ENCODE measurements around the gene SPCS2.
"Not testable (repeated sequence)": the region's sequence is repeated elsewhere in the genome, so short reads cannot be mapped to it uniquely, and the experiment has no call there.

SPCS2 gene

GRCh38 chr11:75002516-75002915, 53.5 kb downstream of the SPCS2 start:
- DNase-seq (ENCODE audit: low spot score) = no peak

DNA sequence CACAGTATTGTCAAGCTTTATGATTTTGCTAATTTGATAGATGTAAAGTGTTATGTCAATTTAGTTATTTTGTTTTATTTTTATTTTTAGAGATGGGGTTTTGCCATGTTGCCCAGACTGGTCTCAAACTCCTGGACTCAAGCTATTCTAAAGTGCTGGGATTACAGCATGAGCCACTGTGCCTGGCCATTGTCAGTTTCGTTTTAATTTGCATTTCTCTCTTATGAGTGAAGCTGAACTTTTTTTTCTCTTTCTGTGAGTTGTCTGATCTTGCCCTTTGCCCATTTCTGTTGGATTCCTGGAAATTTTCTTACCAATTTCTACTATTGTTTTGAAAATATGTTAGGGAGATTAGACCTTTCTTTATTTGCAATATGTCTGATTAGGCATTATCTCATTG, 55.1 kb downstream of the SPCS2 start:
- DNase-seq (ENCODE audit: low spot score) = no peak

- no peak for DNase-seq (ENCODE audit: low spot score)
Observed at GRCh38 chr11:75011357-75011756, 62.3 kb downstream of the SPCS2 start.

GRCh38 chr11:75011872-75012271, 62.8 kb downstream of the SPCS2 start:
- DNase-seq (ENCODE audit: low spot score) = no peak

GRCh38 chr11:75013051-75013450, 64.0 kb downstream of the SPCS2 start:
- no peak for DNase-seq (ENCODE audit: low spot score)

GRCh38 chr11:75014129-75014528, 65.1 kb downstream of the SPCS2 start:
- no peak for DNase-seq (ENCODE audit: low spot score)

DNA sequence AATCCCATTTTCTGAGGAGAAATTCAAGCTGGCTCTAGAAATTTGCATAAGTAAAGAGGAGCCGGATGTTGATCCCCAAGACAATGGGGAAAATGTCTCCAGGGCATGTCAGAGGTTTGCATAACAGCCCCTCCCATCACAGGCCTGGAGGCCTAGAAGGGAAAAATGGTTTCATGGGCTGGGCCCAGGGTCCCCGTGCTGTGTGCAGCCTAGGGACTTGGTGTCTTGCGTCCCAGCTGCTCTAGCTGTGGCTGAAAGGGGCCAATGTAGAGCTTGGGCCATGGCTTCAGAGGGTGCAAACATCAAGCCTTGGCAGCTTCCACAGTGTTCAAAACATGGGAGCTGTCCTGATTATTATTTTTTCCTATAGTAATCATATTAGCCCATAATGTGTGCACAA, 70.1 kb downstream of the SPCS2 start:
- DNase-seq (ENCODE audit: low spot score) = not testable (repeated sequence)

DNA sequence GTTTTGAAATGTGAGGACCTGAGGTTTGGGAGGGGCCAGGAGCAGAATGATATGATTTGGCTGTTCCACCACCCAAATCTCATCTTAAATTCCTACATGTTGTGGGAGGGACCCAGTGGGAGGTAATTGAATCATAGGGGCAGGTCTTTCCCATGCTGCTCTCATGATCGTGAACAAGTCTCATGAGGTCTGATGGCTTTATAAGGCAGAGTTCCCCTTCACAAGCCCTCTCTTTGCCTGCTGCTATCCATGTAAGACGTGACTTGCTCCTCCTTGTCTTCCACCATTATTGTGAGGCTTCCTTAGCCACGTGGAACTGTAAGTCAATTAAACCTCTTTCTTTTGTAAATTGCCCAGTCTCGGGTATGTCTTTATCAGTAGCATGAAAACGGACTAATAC, 71.3 kb downstream of the SPCS2 start:
- DNase-seq (ENCODE audit: low spot score) = not testable (repeated sequence)

DNA sequence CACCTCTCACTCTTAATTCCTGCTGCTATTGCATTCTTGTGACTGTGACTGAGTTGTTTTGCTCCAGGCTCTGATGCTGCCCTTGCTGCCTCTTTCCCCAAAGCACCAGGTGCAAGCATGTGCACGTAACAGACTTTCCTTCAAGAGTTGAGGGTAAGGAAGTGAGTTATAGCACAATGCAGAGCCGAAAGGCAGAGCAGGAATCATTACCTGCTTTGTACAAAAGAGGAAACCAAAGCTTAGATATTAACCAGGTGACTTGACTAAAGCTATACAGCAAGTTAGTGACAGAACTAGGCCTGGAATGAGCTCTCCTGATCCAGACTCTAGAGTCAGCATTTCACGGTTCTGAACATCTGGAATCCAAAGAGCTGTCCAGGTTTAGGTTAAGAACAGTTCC, 73.2 kb downstream of the SPCS2 start:
- no peak for DNase-seq (ENCODE audit: low spot score)

DNA sequence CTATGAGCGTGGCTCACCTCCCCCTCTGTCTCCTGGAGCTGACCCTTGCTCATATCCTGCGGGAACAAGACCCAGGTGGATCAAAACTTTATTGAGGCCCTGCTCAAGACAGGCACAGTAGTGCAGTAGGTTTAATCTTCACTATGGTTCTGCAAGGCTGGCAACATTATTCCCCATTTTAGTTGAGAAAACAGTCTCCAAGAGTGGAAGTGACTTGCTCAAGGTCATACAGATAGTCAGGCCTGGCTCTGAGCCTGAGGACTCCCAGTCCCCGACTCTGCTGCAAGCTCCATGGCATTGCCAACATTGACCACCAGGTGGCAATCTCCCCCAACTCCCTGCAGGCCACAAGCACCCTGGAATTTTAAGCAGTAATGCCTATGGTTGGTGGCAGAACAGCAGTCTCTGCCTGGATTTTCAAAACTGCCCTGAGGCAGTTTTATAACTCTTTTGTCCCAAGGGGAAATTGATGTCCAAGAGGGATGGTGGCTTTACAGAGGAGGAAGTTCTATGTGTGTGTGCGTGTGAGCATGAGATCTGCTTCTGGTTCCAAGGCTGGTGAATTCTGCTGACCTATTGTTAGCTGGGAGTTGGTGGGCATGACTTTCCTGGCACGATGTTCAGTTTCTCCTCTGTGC, 73.8 kb downstream of the SPCS2 start:
- peak; percentile 78 for DNase-seq (ENCODE audit: low spot score)

- no peak for DNase-seq (ENCODE audit: low spot score)
Observed at GRCh38 chr11:75023446-75024067, 74.5 kb downstream of the SPCS2 start.

GRCh38 chr11:75024068-75024449, 75.0 kb downstream of the SPCS2 start:
- DNase-seq (ENCODE audit: low spot score) = no peak

DNA sequence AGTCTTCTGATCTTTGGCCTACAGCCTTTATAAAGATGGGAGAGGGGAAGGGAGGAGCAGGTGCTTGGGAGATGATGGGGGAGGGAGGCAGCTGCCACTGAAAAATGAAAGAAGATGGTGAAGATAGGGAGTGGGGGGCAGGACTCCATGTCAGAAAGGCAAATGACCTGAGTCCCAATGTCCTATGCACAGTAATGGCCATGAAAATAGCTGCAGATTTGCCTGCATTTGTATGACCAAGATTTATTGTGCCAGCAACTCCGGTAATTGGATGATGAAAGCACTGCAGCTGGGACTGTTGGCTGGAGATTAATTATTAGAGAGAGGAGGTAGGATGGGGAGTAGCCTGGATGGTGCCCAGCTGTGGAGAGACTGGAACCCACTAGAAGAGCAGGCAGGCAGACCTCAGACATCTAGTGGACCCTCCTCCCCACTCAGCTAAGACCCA, 75.7 kb downstream of the SPCS2 start:
- no peak for DNase-seq (ENCODE audit: low spot score)

DNA sequence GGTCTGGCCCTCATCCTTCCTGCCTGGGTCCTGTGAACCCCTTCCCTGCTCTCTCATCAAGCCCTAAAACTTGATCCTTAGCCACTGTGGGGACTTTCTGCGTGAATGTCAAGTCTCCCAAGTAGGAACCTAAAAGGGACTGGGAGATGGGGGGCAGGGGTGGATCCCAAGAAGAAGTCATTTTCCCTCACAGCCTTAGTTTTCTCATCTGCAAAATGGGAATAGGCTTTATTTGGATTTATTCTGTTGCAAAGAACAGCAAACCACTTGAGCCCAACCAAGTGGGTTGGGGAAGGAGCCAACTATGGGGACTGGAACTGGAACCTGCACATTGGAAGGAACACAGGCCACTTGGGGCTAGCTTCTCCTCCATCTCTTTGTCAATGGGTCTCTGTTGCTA, 76.5 kb downstream of the SPCS2 start:
- DNase-seq (ENCODE audit: low spot score) = no peak

GRCh38 chr11:75028321-75028720, 79.3 kb downstream of the SPCS2 start:
- DNase-seq (ENCODE audit: low spot score) = no peak

All from HuH-7 (cell line).